Measurements from ENCODE around the gene STUB1.

STUB1 gene

DNA sequence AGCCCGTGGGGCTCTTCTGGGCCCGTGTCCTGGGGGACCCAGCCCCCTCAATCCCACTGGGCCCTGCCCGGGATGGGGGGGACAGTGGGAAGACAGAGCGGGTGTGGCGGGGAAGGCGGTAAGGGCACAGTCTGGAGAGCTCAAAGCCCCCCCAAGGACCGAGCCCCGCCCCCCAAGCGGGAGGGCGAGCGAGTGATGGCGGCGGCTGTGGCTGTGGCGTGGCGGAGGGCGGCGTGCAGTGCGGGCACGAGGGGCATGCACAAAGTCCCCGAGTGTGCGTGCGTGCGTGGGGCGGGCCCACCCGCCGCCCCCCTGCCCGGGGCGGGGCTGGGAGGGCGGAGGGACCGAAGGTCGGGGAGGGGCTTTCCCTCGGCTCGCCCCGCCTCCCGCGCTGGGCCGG is 13.6 kb downstream of the STUB1 start:
- DNase-seq: no peak

GRCh38 chr16:694187-694862 is 14.1 kb downstream of the STUB1 start:
- no peak for DNase-seq

- DNase-seq: no peak
Measured at GRCh38 chr16:694863-695354, 14.7 kb downstream of the STUB1 start.

- DNase-seq: peak in 6 of 51 donors; percentile 4 to 50 (median 26)
Measured at GRCh38 chr16:695355-696089, 15.3 kb downstream of the STUB1 start.

DNA sequence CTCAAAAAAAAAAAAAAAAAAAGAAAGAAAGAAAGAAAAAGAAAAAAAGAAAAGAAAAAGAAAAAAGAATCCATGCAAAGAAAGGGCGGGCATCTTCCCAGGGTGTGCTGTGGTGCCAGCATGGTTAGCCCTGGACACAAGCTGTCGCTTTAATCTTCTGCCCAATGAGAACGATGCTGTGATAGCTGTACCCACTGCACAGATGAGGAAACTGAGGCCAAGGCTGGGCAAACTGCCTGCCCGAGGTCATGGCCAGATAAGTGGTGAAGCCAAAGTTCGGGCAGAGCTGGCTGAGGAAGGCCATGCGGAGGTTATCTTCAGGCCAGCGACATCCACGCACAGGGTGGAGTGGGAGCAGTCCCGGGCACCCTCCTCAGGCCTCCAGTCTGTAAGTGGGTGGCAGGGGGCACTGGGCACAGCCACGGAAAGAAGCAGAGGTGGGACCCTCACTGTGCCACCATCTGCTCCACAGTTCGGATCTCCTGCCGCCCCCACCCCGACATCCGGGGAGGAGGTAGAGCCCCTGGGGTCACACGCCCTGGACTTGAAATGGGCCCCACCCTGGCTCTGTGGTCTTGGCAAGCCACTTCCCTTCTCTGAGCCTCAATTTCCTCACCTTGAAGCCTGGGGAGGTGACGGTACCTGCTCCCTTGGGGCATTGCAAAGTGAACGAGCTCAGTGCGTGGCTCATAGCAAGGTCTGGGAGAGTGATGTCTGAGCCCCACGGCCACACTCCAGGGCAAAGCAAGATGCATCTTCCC is 18.9 kb downstream of the STUB1 start:
- DNase-seq: no peak

DNA sequence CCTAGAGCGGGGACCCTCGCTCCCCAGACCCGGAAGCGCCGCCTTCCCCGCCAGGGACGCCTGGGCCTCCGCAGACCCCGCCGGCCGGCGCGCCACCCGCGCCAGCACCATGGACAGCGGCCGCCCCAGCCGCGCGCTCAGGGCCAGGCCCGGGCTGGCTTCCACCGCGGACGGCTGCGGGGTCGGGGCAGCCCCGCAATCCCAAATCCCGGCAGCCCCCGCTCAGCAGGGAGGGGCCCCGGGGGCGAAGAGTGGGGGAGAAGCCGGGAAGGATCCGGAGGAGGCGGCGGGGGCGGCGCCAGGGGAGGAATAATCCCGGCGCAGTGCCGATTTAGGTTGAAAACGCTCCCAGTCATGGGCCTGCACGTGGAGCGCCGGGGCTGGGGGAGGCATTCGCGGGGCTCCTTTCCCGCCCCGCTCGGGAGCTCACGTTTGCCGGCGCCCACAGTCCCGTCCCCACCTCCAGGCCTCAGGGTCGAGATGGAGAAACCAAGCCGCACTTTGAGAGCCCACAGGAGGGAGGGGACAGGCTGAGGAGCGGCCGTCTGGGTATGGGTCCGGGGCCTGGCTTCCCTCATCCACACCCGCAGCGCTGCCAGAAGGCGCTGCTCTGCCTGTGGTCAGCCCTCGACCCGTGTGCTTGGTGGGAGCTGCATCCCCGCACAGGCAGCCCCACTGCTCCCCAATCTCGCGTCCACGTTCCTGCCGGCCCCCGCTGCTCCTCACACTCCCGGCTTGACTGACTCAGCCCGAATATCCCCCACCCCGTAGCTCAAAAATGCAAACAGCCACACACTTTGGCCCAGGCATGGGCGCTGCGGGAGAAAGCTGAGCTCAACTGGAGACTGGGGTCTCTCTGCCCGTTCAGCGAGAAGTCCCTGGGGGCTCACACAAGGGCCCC is 20.7 kb downstream of the STUB1 start:
- DNase-seq: peak in 3 of 51 donors; percentile 18 to 45 (median 42)

DNA sequence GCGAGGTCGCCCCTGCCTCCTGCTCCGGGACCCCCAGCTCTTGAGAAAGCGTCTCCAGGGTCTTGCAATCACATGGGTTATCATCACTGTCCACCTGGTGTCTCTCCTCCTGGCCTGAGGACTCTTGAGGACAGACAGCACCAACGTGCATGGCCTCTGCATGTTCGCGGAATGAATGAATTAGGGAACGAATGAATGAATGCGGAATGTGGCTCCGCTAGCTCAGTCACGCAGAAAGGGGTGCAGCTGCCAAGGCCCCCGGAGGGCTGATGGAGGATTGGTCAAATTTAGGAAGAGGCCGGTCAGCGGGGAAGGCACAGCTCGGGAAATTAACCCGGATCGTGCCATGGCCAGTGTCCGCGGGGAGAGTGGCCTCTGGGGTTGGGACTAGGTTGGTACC is 22.1 kb downstream of the STUB1 start:
- no peak for DNase-seq

DNA sequence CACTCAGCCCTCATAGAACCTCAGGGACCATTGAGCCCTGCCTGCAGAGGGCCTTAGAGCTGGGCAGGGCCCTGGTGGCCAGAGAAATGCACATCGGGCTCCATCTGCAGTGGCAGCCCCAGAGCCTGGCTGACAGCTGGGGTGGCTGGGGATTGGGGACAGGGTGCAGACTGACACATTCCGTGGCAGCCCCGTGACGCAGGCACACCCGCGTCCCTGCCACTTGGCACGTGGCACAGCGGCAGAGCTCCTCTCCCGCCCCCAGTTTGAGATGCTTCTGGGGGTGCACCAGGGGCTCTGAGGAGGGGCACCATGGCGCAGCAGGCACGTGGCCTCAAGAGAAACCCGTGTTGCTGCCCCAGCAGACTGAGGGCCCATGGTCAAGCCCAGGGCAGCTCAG is 23.2 kb downstream of the STUB1 start:
- DNase-seq: peak in 3 of 51 donors; percentile 18 to 43 (median 28)

- no peak for DNase-seq
Measured at GRCh38 chr16:704047-704446, 23.8 kb downstream of the STUB1 start.

GRCh38 chr16:704552-705380 is 24.6 kb downstream of the STUB1 start:
- DNase-seq: no peak

DNA sequence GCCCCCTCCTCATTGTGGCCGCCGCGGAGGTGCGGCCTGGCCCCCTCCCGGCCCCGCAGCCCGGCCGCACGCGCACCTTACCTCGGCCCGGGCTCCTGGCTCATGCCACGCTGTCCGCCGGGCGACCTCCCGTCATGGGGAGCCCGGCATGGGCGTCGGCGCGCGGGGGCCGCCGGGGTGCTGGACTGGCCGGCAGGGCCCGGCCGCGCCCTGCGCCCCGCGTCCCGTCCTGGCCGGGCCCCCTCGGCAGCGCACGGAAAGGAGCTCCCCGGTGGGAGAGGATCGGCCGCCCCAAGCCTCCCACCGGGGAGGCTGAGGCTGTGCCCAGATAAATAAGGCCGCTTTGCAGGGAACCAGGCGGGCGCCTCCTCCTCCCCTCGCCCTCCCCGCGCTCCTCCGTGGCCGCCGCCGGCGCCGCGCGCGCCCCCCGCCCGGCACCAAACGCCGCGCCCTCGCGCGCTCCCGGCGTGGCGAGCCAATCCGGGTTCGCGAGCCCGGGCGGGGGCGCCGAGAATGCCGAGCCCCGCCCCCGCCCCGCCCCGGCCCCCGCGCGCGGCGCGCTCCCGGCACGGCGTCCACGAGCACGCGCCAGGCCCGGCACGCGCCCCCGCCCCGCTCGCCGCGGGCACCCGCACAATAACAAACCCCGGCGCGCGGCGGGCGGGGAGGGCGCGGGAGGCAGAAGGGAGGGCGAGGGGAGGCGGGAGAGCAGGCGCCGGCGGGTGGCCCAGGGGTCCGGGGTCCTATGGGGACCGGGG is 25.4 kb downstream of the STUB1 start, which contains the start of gene FBXL16:
FBXL16 (minus strand) TSS at position 371 of the 758 bp plus-strand sequence. CDS start 8,396 bp downstream, outside the sequence.
- DNase-seq: peak in 38 of 51 donors; percentile 9 to 82 (median 48)

GRCh38 chr16:706189-707061 is 26.2 kb downstream of the STUB1 start:
- peak in 1 of 51 donors; percentile 65 for DNase-seq

- no peak for DNase-seq
Measured at GRCh38 chr16:707062-707538, 26.9 kb downstream of the STUB1 start.

DNA sequence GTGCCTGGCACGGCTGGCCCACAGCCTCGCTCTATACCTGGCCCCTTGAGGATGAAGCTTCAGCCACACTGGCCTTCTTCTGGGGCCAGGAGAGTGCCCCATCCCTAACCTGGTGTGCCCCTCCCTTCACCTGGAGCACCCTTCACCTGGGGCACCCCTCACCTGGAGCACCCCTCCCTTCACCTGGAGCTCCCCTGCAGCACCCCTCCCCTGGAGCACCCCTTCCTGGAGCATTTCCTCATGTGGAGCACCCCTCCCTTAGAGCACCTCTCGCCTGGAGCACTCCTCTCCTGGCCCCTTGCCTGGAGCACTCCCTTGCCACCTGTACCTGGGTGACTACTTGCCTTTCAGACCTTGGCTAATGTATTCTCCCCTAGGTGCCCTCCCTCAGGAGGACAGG is 27.8 kb downstream of the STUB1 start:
- DNase-seq: no peak

DNA sequence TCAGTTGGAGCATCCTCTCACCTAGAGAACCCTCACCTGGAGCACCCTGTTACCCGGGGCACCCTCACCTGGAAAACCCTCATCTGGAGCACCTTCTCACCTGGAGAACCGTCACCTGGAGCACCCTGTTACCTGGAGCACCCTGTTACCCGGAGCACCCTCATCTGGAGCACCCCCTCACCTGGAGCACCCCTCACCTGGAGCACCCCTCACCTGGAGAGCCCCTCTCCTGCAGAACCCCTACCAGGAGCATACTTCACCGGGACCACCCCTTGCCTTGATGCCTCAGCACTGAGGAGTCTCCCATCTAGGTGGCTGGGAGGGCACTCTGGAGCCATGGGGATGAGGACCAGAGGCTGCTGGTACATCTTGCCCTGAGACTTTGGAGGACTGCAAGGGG is 28.7 kb downstream of the STUB1 start:
- no peak for DNase-seq

GRCh38 chr16:709566-710499 is 29.6 kb downstream of the STUB1 start:
- peak in 47 of 51 donors; percentile 16 to 93 (median 79) for DNase-seq
